ENCODE data around the gene TENT4A.

TENT4A gene

DNA sequence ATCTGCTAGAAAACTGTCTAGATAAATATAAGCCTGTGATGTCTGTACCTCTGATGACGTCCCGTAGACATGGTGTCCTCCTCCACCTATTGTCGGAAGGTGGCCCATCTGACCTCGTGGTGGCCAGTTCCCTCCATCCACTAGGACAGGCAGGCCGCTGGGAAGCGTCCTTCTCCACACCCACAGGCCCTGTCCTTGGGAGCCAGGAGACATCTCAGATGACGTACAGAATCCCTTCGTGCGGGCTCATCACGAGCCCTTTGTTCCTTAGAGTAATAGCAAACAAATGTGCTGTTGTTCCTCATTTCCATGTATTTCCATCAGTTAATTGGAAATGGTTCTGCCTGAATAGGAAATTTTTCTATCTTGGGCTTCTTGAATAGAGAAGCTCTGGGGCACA, 38.3 kb upstream of the TENT4A start:
- TF ChIP-seq, protein P1, sequence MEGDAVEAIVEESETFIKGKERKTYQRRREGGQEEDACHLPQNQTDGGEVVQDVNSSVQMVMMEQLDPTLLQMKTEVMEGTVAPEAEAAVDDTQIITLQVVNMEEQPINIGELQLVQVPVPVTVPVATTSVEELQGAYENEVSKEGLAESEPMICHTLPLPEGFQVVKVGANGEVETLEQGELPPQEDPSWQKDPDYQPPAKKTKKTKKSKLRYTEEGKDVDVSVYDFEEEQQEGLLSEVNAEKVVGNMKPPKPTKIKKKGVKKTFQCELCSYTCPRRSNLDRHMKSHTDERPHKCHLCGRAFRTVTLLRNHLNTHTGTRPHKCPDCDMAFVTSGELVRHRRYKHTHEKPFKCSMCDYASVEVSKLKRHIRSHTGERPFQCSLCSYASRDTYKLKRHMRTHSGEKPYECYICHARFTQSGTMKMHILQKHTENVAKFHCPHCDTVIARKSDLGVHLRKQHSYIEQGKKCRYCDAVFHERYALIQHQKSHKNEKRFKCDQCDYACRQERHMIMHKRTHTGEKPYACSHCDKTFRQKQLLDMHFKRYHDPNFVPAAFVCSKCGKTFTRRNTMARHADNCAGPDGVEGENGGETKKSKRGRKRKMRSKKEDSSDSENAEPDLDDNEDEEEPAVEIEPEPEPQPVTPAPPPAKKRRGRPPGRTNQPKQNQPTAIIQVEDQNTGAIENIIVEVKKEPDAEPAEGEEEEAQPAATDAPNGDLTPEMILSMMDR (conservative IDR thresholded peaks at IDR 0.05): no peak
- TF ChIP-seq ZFX (IDR thresholded peaks at IDR 0.05): no peak
- H3K27ac ChIP-seq: no peak overlapping the region

DNA sequence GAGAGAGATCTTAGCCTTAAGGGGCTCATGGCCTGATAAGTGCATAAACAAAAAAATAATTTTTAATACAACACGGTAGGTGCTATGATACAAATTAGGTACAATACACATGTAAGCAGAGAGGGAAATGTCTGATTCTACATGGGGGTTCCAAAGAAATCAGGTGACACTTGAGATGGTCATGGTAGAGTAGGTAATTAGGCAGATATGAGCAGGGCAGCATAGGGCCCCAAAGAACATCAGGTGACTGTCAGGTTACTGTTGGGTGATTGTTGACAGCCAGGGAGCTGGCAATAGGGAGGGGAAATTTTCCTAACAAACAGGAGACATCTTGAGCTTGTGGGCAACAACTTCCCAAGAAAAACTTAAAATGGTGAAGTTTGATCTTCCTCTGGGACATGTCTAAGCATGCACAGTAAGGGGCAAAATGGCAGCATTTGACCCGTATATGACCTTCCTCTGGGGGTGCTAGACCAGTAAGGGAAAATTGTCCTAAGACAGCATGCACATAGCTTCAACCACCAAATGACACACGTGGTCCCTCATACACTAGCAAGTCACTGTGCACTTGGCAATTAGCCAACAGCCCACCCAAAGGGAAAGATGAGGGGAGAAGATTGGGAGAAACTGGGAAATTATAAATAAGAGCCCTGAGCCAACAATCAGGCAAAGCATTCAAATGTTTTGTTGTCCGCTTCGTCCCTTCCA, 37.3 kb upstream of the TENT4A start:
- TF ChIP-seq, protein P1 (conservative IDR thresholded peaks at IDR 0.05): peak; percentile 2; the same call in 1 of the 2 replicates
- TF ChIP-seq ZFX (IDR thresholded peaks at IDR 0.05): no peak
- H3K27ac ChIP-seq: no peak overlapping the region

DNA sequence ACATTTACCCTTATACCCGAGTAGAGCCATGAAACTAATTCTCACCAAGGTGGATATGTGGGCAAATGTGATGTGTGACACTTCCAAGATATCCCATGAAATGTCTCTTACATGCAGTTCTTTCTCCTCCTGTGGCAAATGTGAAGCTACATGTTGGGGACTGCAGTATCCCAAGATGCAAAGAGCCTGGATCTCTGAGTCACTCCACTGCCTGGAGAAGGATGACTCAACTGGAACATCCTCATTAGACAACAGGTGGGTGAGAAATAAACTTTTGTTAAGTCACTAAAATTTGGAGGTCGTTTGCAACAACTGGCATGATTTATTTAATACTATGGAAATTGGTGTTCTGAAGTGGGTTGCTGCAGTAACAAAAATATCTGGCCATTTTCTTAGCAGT, 36.5 kb upstream of the TENT4A start:
- no peak overlapping the region for H3K27ac ChIP-seq
- no peak for TF ChIP-seq ZFX (IDR thresholded peaks at IDR 0.05)
- TF ChIP-seq, protein P1 (conservative IDR thresholded peaks at IDR 0.05): no peak

DNA sequence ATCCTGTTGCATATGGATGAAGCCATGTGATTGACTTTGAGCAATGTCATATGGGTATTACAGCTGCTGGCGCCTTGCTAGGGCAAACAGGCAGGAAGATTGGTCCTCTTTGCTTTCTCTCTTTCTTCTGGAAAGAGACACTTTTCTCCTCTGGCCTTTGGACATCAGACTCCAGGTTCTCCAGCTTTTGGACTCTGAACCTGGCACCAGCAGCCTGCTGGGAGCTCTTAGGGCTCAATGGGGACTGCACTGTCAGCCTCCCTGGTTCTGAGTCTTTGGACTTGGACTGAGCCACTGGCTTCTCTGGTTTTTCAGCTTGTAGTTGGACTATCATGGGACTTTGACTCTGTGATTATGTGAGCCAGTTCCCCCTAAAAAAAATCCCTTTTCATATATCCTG, 34.8 kb upstream of the TENT4A start:
- H3K27ac ChIP-seq: no peak overlapping the region
- TF ChIP-seq, protein P1 (conservative IDR thresholded peaks at IDR 0.05): no peak
- no peak for TF ChIP-seq ZFX (IDR thresholded peaks at IDR 0.05)

DNA sequence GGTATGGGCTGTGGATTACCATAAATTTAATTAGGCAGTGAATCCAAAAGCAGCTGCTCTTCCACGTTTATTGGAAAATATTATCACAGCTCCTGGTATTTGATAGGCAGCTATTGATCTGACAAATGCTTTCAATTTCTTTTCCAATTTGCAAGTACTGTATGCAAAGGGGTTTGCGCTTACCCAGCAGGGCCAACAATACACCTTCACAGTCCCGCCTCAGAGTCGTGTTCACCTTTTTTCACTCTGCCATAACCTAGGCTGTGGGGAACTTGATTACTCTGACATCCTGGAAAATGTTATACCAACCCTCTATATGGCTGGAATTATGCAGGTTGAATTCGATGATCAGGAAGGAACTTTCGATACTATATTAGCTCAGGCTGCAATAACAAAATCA, 32.3 kb upstream of the TENT4A start:
- no peak overlapping the region for H3K27ac ChIP-seq
- no peak for TF ChIP-seq ZFX (IDR thresholded peaks at IDR 0.05)
- TF ChIP-seq, protein P1 (conservative IDR thresholded peaks at IDR 0.05): no peak

DNA sequence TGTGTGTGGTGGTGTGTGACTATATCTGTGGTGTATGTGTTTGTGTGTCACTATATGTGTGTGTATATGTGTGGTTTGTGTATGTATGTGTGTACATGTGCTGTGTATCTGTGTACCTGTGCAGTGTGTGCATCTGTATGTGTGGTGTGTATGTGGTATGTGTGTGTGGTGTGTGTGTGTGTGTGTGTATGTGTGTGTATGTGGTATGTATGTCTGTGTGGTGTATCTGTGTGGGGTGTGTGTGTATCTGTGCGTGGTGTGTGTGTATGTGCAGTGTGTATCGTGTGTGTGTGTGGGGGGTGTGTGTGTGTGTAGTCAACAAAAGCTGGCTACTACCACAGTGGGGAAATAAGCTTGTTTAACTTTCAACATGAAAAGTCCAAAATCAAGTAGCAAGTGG, 31.6 kb upstream of the TENT4A start:
- no peak overlapping the region for H3K27ac ChIP-seq
- no peak for TF ChIP-seq ZFX (IDR thresholded peaks at IDR 0.05)
- TF ChIP-seq, protein P1 (conservative IDR thresholded peaks at IDR 0.05): no peak

DNA sequence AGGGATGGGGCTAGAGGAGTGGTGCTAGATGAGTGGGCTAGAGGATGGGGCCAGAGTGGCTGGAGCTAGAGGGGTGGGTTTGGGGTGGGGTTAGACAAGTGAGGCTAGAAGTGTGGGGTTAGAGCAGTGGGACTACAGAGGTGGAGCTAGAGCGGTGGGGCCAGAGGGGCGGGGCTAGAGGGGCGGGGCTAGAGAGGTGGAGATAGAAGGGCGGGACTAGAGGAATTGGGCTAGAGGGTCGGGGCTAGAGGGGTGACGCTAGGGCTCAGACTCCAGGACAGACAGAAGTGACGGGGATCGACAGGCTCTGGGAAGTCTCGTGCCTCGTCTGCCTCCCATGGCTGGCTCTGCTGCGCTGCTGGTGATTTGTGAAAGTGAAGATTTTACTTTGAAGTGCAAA, 31.0 kb upstream of the TENT4A start:
- H3K27ac ChIP-seq: no peak overlapping the region
- no peak for TF ChIP-seq ZFX (IDR thresholded peaks at IDR 0.05)
- TF ChIP-seq, protein P1 (conservative IDR thresholded peaks at IDR 0.05): no peak

Measured in C4-2B (cell line).